A673 (cell line): Measurements from ENCODE around the gene SLC17A2. TPM values are rescaled to one million over a fixed set of nuclear protein-coding genes. Genes with fewer than 3 reads are reported as not detected.
A peak's percentile ranks its signal among the peaks of the same experiment; 100 is the strongest.

Source experiments
- BruUV-seq: library from RNA; stranded (reverse); fragments of 400-500 nt; replicated peaks from 2 replicates; lab custom pipeline; 2021; lab: Mats Ljungman, UMichigan
- CTCF ChIA-PET: fragments of 300-600 bp; sonication (Branson Sonifier 250); formaldehyde crosslinking; loops from one replicate; lab custom pipeline; 2022; ENCODE audit warnings: antibody characterized with exemption; lab: Charles Lee
- POLR2A ChIA-PET: fragments of 300-600 bp; sonication (Branson Sonifier 250); formaldehyde crosslinking; loops from one replicate; lab custom pipeline; 2022; ENCODE audit warnings: antibody characterized with exemption; ENCODE audit not compliant: low non-redundant PET; lab: Charles Lee
- DNase-seq: peaks from one replicate; pipeline ENCODE4 v3.0.0-alpha.2; 2015; ENCODE audit warnings: low spot score
- H3K27ac ChIP-seq: fragments of 200-600 bp; sonication (generic); 2 replicates; pipeline ENCODE4 v1.5.1; 2016; ENCODE audit warnings: mixed run types, low read depth, mild to moderate bottlenecking, mixed read lengths, antibody characterized with exemption, low read length; ENCODE audit not compliant: poor library complexity, severe bottlenecking
- H3K27me3 ChIP-seq: fragments of 200-600 bp; sonication (generic); replicated peaks from 2 replicates; pipeline ENCODE4 v1.6.1; 2017; ENCODE audit warnings: mixed run types, low read depth, mild to moderate bottlenecking, mixed read lengths, antibody characterized with exemption, low read length; ENCODE audit not compliant: insufficient read depth, poor library complexity
- H3K36me3 ChIP-seq: fragments of 200-600 bp; sonication (generic); 2 replicates; pipeline ENCODE4 v1.6.1; 2016; ENCODE audit warnings: mixed run types, mild to moderate bottlenecking, mixed read lengths, antibody characterized with exemption, low read length; ENCODE audit not compliant: insufficient read depth, poor library complexity, severe bottlenecking
- H3K4me1 ChIP-seq: fragments of 200-600 bp; sonication (generic); 2 replicates; pipeline ENCODE4 v1.6.1; 2017; ENCODE audit warnings: mixed run types, mild to moderate bottlenecking, mixed read lengths, antibody characterized with exemption, low read length; ENCODE audit not compliant: insufficient read depth, poor library complexity, severe bottlenecking
- H3K4me3 ChIP-seq: fragments of 200-600 bp; sonication (generic); 2 replicates; pipeline ENCODE4 v1.5.1; 2016; ENCODE audit warnings: low read depth, mixed run types, mild to moderate bottlenecking, mixed read lengths, low read length; ENCODE audit not compliant: poor library complexity, severe bottlenecking
- H3K9me3 ChIP-seq: fragments of 200-600 bp; sonication (generic); 2 replicates; pipeline ENCODE4 v1.6.1; 2016; ENCODE audit warnings: mixed run types, low read depth, mild to moderate bottlenecking, mixed read lengths, antibody characterized with exemption, low read length; ENCODE audit not compliant: poor library complexity, severe bottlenecking
- CTCF ChIP-seq: fragments of 300-800, 200-600 bp; sonication (generic); conservative IDR thresholded peaks from 2 replicates; pipeline ENCODE4 v1.5.1; 2017; ENCODE audit warnings: low read depth, mild to moderate bottlenecking, antibody characterized with exemption, low read length, moderate library complexity, mixed read lengths
- EZH2 ChIP-seq: fragments of 200-600 bp; sonication (generic); IDR thresholded peaks from 2 replicates; pipeline ENCODE4 v1.6.1; 2017; ENCODE audit warnings: borderline replicate concordance, low read depth, mild to moderate bottlenecking, mixed read lengths, antibody characterized with exemption, low read length; ENCODE audit not compliant: poor library complexity, severe bottlenecking
- intact Hi-C: fragments of 100-400 bp; cut with micrococcal nuclease; formaldehyde crosslinking; loops from one replicate; pipeline ENCODE4 v1.10.0; 2022; ENCODE audit not compliant: unreplicated experiment
- total RNA-seq: library from RNA; stranded (reverse); gene quantifications from 2 replicates; pipeline ENCODE4 v1.2.3, GENCODE V29; 2021

SLC17A2 gene
- total RNA-seq, 1 experiment from 2014 or later, result not detected

GRCh38 chr6:25963426-25964123 is 33.1 kb upstream of the SLC17A2 start:
- peaks cover 20% of the 10 kb centered on the region for H3K4me1 ChIP-seq
- H3K4me3 ChIP-seq, result peak overlapping the region; percentile 61
- no peaks in the 10 kb centered on the region for H3K27me3 ChIP-seq
- POLR2A ChIA-PET, result interaction anchor here (0.6 kb wide), 1 partner anchor 63 kb away, joined by 3 read pairs; no protein-coding TSS in a partner anchor
- no TSS peak for BruUV-seq
- CTCF ChIA-PET, result interaction anchor here (0.7 kb wide), 1 partner anchor 29 kb away, joined by 4 read pairs; no protein-coding TSS in a partner anchor
- H3K27ac ChIP-seq, result peak overlapping the region; percentile 95
- TF ChIP-seq EZH2, result no peak
- no peak for TF ChIP-seq CTCF
- peaks cover 25% of the 10 kb centered on the region for H3K36me3 ChIP-seq
- H3K9me3 ChIP-seq, result no peaks in the 10 kb centered on the region
- intact Hi-C loops, result no loop called here
- peak; percentile 4 for DNase-seq

- TSS peak; percentile 88 for BruUV-seq
- Histone ChIP-seq H3K27me3 (no peaks in the 10 kb centered on the region), H3K4me3 (peak within 1 kb of the TSS; percentile 61), H3K36me3 (peaks cover 14% of the 10 kb centered on the region), H3K4me1 (peaks cover 15% of the 10 kb centered on the region), H3K27ac (peak within 1 kb of the TSS; percentile 95), H3K9me3 (no peaks in the 10 kb centered on the region)
- peak; percentile 96 for DNase-seq
- ChIA-PET POLR2A (interaction anchor here (0.6 kb wide), 1 partner anchor 64 kb away, joined by 3 read pairs; no protein-coding TSS in a partner anchor), CTCF (no interaction called here)
- no peak for TF ChIP-seq EZH2
- TF ChIP-seq CTCF, result no peak
- intact Hi-C loops, result no loop called here
These were observed 31.9 kb upstream of the SLC17A2 start, which contains the start of gene TRIM38 for GRCh38 chr6:25962149-25963127. TSS of gene TRIM38 (plus strand) at chr6:25962802. CDS start at chr6:25966523, 3,721 bp downstream.

GRCh38 chr6:25961619-25962148 is 31.2 kb upstream of the SLC17A2 start:
- TF ChIP-seq CTCF (no peak), EZH2 (no peak)
- H3K27me3 ChIP-seq, result no peaks in the 10 kb centered on the region
- H3K36me3 ChIP-seq, result peaks cover 7% of the 10 kb centered on the region
- H3K9me3 ChIP-seq, result no peaks in the 10 kb centered on the region
- peak overlapping the region; percentile 61 for H3K4me3 ChIP-seq
- no TSS peak for BruUV-seq
- no peak for DNase-seq
- CTCF ChIA-PET, result no interaction called here
- H3K27ac ChIP-seq, result peak overlapping the region; percentile 95
- intact Hi-C loops, result no loop called here
- peaks cover 15% of the 10 kb centered on the region for H3K4me1 ChIP-seq
- POLR2A ChIA-PET, result no interaction called here
